GM19238 (cell line): ENCODE results near the gene CCNL2.
"Not testable (repeated sequence)": the region's sequence is repeated elsewhere in the genome, so short reads cannot be mapped to it uniquely, and the experiment has no call there.

ENCODE experiments used
- DNase-seq: peaks from one replicate; pipeline ENCODE4 v3.0.0; 2011; ENCODE audit warnings: low spot score; ENCODE audit not compliant: insufficient read length

Gene CCNL2

GRCh38 chr1:1419813-1420653 lies 20.9 kb upstream of the CCNL2 start:
- DNase-seq: no peak

- DNase-seq: no peak
These were observed 20.3 kb upstream of the CCNL2 start for GRCh38 chr1:1419363-1419812.

GRCh38 chr1:1418464-1419362 lies 19.6 kb upstream of the CCNL2 start:
- DNase-seq: no peak

- not testable (repeated sequence) for DNase-seq
These were observed 18.8 kb upstream of the CCNL2 start for GRCh38 chr1:1417825-1418463.

- not testable (repeated sequence) for DNase-seq
These were observed 18.3 kb upstream of the CCNL2 start for GRCh38 chr1:1417396-1417795.

GRCh38 chr1:1415751-1416150 lies 16.6 kb upstream of the CCNL2 start:
- no peak for DNase-seq

- DNase-seq: not testable (repeated sequence)
These were observed 13.3 kb upstream of the CCNL2 start for GRCh38 chr1:1412311-1412902.

- no peak for DNase-seq
These were observed 12.5 kb upstream of the CCNL2 start for GRCh38 chr1:1411626-1412025.

- not testable (repeated sequence) for DNase-seq
These were observed 11.1 kb upstream of the CCNL2 start for GRCh38 chr1:1410238-1410637.

GRCh38 chr1:1407636-1408318 lies 8.6 kb upstream of the CCNL2 start:
- DNase-seq: no peak

- peak; percentile 99 for DNase-seq
These were observed 7.9 kb upstream of the CCNL2 start, which contains the start of gene MRPL20 for GRCh38 chr1:1406821-1407635. TSS of gene MRPL20 (minus strand) at chr1:1407293. CDS start at chr1:1407217, 76 bp downstream.

- no peak for DNase-seq
These were observed 7.1 kb upstream of the CCNL2 start for GRCh38 chr1:1406101-1406820.

GRCh38 chr1:1403653-1404052 lies 4.5 kb upstream of the CCNL2 start:
- DNase-seq: no peak

- DNase-seq: not testable (repeated sequence)
These were observed 3.8 kb upstream of the CCNL2 start for GRCh38 chr1:1402901-1403392.

GRCh38 chr1:1402072-1402900 lies 3.2 kb upstream of the CCNL2 start:
- no peak for DNase-seq

GRCh38 chr1:1401457-1402010 lies 2.4 kb upstream of the CCNL2 start:
- no peak for DNase-seq

- DNase-seq: no peak
These were observed 1.7 kb upstream of the CCNL2 start for GRCh38 chr1:1400576-1401456.
